GM21367 (cell line): ENCODE data around the gene CCDC88B.
"Not testable (repeated sequence)": the region's sequence is repeated elsewhere in the genome, so short reads cannot be mapped to it uniquely, and the experiment has no call there.

ENCODE experiments used
- ATAC-seq: cut with Tn5 transposase; IDR thresholded peaks from one replicate; pipeline ENCODE4 v1.9.1; 2021; ENCODE audit not compliant: unreplicated experiment

Gene CCDC88B

DNA sequence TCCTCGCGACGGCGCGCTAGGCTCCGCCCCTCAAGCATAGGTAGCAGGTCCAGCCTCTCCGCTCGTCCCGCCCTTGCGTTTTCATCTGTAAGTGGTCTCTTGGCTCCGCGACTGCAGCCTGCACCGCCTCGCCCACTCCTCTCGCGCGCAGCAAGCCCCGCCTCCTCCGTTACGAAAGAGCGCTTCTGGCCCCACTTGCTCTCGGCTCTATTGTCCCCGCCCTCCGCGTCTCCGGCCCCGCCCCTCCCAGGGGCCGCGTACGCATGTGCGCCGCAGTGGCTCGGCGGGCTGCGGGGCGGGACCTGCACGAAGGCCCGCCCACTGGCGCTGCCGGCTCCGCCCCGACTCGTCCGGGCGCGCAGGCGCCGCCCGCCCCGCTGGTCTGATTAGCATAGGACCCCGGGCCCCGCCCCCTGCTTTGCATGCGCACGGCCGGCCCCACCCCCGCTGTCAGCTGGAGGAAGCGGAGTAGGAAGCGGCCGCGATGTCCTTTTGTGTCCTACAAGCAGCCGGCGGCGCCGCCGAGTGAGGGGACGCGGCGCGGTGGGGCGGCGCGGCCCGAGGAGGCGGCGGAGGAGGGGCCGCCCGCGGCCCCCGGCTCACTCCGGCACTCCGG is 34.8 kb upstream of the CCDC88B start, which contains the start of gene ESRRA:
Gene ESRRA (plus strand): TSS at position 450 of the 616 bp plus-strand sequence. CDS start 1,656 bp downstream, outside the sequence.
- peak; percentile 62 for ATAC-seq

DNA sequence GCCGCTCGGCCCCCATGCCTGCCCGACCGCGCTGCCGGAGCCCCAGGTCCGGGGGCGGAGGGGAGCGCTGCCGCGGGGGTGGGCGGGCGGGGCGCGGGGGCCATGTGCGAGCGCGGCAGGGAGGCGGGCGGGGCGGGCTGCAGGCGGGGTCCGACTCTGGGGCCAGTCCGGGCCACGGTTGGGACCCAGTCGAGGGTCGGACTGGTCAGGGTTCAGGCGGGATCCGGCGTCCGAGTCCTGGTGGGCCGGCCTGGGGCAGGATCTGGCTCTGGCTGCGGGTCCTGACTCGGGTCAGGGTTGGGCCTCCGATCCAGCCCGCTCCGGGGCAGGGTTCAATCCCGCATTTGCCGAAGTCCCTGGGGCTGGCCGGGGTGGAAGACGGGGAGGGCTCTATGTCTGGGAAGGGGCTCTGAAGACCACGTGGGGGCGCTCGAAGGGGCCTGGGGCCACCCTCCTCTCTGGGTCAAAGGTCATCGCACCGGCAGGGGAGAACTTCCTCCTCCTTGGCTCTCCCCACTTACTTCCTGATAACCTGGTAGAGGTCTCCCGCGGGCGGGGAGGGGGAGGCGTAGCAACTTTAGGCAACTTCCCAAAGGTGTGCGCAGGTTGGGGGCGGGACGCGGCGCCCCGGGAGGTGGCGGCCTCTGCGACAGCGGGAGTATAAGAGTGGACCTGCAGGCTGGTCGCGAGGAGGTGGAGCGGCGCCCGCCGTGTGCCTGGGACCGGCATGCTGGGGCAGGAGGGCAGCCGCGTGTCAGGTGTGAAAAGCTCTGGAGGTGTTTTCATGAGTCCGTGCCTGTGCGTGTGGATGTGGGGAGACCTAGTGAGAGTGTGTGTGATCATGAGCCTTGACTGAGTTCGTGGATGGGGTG is 34.1 kb upstream of the CCDC88B start:
- peak; percentile 17 for ATAC-seq

DNA sequence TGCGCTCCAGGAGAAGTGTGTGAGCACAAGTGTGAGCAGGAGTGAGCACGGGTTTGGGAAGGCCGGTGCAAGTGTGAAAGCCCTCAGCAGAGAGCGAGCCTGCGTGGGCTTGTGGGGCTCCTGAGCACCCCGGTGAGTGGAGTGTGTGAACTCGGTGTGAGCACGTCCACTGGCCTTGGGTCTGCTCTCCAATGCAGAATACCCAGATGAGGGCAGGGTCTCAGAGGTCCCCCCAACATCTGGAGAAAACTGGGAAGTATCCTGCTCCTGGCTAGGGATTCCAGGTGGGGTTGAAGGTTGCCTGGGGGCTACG is 33.5 kb upstream of the CCDC88B start:
- ATAC-seq: no peak

DNA sequence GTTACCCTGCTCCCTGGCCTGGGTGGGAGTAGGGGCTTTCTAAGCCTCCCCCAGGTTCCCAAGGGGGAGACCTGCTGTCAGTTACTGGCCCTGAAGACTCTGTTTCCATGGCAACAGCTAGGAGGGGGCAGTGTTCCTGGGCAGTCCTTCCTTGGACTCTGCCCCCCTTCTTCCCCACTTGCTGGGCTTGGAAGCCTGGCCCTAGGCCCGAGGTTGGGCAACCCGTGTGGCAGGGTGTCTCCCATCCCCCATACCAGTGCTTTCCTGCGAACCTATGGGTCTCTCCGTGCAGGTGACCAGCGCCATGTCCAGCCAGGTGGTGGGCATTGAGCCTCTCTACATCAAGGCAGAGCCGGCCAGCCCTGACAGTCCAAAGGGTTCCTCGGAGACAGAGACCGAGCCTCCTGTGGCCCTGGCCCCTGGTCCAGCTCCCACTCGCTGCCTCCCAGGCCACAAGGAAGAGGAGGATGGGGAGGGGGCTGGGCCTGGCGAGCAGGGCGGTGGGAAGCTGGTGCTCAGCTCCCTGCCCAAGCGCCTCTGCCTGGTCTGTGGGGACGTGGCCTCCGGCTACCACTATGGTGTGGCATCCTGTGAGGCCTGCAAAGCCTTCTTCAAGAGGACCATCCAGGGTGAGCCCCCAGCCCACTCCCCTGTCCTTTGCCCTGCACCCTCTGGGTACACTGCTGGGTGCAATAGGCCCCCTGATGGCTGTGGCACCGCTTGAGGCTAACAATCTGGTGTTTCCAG is 33.0 kb upstream of the CCDC88B start:
- ATAC-seq: no peak

DNA sequence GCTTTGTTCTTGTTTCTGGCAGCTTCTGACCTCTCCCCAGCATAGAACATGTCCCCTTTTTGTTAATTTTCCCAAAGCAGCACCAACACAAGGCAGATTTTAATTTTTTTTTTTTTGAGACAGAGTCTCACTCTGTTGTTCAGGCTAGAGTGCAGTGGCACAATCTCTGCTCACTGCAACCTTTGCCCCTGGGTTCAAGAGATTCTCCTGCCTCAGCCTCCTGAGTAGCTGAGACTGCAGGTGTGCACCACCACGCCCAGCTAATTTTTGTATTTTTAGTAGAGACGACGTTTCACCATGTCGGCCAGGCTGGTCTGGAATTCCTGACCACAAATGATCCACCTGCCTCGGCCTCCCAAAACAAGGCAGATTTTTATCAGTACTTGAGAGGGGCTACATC is 32.2 kb upstream of the CCDC88B start:
- ATAC-seq: not testable (repeated sequence)

DNA sequence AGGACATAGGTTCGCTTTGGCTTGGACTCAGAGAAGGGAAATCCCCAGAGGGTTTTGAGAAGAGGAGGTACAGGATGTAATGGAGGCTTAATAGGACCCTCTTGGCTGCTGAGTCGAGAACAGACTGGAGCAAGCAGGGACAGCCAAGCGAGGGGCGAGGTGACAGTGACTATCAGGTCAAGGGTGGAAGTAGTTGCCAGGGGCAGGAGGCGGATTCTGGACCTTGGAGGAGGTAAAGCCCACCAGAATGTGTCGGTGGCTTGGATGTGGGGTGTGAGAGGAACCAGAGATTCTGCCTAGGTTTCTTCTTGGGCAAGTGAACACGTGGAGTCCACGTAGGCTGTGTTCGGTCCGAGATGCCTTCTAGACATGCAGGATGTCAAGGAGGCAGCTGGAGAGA is 27.1 kb upstream of the CCDC88B start:
- no peak for ATAC-seq

DNA sequence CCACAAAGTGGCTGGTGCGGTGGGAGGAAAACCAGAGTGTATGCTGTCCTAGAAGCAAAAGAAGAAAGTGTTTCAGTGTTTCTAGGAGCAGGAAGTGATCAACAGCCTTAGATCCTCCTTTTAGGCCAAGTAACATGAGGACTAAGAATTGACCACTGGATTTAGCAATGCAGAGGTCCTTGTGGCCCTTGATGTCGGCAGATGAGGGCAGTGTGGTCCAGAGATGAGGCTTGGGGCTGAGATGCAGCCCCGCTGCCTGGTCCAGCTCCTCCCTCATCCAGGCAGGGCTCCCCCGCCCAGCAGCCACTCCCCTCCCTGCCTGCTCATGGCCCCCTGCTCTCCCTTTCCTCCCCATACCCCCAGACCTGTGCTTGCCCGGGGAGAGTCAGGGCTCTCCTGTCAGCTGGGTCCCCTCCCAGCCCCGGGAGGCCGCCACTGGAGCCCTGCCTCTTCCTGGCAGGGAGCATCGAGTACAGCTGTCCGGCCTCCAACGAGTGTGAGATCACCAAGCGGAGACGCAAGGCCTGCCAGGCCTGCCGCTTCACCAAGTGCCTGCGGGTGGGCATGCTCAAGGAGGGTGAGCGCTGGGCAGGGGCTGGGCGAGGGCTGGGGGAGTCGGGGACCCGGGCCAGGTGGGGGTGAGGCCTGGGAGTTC is 26.4 kb upstream of the CCDC88B start:
- ATAC-seq: no peak

DNA sequence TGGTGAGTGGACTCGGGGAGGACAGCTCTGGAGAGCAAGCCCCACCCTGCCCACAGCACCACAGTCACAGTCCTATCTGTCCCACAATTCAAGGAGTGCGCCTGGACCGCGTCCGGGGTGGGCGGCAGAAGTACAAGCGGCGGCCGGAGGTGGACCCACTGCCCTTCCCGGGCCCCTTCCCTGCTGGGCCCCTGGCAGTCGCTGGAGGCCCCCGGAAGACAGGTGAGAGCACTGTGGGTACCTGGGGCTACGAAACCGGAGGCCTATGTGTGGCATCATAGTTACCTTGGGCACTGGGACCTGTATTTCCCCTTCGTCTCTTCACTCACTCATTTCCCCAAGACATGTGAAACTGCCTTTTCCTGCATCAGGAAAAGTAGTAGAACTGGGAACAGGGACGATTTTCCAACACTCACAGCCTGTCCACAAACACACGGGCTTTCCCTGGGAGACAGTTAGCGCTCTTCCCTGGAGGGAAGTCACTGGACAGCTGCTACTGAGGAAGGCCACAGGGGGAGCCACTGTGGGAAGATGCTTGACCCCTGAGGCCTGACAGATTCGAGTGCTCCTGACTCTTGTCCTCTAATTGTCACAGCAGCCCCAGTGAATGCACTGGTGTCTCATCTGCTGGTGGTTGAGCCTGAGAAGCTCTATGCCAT is 25.7 kb upstream of the CCDC88B start:
- no peak for ATAC-seq

DNA sequence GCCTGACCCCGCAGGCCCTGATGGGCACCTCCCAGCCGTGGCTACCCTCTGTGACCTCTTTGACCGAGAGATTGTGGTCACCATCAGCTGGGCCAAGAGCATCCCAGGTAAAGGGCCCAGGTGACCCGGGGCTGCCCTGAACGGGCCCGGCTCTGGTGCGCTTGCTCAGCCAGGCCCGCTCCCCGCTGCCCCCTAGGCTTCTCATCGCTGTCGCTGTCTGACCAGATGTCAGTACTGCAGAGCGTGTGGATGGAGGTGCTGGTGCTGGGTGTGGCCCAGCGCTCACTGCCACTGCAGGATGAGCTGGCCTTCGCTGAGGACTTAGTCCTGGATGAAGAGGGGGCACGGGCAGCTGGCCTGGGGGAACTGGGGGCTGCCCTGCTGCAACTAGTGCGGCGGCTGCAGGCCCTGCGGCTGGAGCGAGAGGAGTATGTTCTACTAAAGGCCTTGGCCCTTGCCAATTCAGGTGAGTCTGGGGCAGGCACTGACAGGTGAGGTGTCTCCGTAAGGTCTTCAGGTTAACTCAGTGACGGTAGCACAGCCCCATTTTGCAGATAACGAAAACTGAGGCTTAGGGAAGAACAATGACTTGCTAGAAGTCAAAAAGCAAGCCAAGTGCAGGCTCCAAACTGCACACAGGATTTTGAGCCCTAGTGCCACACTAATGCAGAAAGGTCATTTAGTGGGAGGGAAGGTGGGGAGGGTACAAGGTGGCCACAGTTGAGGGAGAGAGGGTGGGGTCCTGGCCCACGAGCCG is 25.0 kb upstream of the CCDC88B start:
- no peak for ATAC-seq

DNA sequence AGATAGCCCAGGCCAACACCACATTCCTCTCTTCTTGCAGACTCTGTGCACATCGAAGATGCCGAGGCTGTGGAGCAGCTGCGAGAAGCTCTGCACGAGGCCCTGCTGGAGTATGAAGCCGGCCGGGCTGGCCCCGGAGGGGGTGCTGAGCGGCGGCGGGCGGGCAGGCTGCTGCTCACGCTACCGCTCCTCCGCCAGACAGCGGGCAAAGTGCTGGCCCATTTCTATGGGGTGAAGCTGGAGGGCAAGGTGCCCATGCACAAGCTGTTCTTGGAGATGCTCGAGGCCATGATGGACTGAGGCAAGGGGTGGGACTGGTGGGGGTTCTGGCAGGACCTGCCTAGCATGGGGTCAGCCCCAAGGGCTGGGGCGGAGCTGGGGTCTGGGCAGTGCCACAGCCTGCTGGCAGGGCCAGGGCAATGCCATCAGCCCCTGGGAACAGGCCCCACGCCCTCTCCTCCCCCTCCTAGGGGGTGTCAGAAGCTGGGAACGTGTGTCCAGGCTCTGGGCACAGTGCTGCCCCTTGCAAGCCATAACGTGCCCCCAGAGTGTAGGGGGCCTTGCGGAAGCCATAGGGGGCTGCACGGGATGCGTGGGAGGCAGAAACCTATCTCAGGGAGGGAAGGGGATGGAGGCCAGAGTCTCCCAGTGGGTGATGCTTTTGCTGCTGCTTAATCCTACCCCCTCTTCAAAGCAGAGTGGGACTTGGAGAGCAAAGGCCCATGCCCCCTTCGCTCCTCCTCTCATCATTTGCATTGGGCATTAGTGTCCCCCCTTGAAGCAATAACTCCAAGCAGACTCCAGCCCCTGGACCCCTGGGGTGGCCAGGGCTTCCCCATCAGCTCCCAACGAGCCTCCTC is 24.1 kb upstream of the CCDC88B start:
- ATAC-seq: not testable (repeated sequence)

DNA sequence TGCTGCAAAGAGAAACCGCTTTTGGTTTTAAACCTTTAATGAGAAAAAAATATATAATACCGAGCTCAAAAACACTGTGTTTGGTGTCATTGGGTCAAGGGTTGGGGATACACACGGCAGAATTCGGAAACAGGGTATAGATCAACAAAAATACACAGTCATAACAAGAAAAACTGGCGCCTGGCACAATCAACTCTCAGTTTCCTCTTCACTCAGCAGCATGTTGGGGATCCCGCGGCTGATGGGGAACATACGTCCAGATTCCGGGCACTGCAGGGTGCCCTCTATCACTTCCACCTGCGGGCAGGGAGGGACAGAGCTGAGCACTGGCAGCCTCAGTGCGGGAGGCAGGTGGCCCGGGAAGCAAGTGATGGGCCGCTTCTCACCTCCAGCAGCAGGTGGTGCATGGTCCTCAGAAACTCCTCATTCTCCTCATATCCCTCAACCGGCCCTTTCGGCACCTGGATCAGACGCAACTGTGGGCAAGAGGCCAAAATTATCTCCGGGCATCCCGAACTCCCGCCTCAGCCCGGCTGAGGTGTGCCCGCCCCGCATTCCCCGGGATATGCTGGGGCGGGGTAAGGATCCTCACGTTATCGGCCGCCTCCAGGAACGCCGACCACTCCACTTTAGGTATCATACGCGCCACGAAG is 23.2 kb upstream of the CCDC88B start:
- ATAC-seq: peak; percentile 14

DNA sequence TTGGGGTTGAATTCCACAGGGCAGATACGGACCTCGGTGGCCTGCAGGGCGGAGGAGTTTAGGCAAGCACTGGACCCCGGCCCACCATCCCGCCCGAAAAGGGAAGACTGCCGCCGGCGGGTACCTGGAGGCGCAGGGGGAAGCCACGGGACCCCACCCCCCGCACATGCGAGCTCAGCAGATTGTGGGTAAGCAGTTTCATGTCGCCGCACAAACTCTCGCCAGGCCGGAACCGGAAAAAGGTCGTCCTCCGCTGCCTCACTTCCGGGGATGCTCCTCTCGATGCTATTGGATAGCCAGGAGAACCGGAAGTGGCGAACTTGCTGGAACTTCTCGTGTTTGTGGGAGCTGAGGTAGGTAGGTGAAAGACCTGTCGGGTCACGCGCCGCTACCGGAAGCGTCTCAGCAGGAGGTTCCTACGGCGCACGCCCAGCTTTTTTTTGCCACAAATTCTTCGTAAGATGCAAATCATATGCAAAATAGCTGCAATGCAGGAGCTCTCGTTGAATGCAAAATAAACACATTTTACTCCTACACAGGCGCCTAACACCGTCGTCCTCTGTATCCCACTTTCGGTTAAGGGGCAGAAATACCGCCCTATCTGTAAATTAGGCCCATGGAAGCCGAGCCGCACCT is 22.6 kb upstream of the CCDC88B start, which contains the start of gene TRMT112:
Gene TRMT112 (minus strand): TSS at position 235 of the 636 bp plus-strand sequence. CDS start 33 bp downstream, at position 202.
- ATAC-seq: peak; percentile 41

DNA sequence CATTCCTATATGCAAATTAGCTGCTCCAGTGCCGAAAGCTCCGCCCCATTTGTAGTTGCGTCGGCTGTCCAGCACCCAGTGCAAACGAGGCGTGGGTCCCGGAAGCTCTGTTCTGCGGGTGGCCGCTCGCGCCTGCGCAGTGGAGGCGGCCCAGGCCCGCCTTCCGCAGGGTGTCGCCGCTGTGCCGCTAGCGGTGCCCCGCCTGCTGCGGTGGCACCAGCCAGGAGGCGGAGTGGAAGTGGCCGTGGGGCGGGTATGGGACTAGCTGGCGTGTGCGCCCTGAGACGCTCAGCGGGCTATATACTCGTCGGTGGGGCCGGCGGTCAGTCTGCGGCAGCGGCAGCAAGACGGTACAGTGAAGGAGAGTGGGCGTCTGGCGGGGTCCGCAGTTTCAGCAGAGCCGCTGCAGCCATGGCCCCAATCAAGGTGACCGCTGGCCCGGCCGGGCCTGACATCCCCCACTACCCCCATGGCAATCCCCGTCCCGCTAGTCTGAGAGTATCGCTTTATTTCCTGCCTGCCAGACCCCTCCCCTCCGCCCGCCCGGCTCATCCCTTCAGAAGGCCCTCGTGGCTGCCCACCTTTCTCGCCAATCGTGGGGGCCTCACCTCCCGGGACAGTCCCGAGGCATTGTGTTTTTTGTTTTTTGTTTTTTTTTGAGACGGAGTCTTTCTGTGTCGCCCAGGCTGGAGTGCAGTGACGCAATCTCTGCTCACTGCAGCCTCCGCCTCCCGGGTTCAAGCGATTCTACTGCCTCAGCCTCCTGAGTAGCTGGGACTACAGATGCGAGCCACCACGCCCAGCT is 21.8 kb upstream of the CCDC88B start, which contains the start of gene PRDX5:
Gene PRDX5 (plus strand): TSS at position 161 of the 805 bp plus-strand sequence. CDS start 95 bp downstream, at position 256.
- ATAC-seq: peak; percentile 46

DNA sequence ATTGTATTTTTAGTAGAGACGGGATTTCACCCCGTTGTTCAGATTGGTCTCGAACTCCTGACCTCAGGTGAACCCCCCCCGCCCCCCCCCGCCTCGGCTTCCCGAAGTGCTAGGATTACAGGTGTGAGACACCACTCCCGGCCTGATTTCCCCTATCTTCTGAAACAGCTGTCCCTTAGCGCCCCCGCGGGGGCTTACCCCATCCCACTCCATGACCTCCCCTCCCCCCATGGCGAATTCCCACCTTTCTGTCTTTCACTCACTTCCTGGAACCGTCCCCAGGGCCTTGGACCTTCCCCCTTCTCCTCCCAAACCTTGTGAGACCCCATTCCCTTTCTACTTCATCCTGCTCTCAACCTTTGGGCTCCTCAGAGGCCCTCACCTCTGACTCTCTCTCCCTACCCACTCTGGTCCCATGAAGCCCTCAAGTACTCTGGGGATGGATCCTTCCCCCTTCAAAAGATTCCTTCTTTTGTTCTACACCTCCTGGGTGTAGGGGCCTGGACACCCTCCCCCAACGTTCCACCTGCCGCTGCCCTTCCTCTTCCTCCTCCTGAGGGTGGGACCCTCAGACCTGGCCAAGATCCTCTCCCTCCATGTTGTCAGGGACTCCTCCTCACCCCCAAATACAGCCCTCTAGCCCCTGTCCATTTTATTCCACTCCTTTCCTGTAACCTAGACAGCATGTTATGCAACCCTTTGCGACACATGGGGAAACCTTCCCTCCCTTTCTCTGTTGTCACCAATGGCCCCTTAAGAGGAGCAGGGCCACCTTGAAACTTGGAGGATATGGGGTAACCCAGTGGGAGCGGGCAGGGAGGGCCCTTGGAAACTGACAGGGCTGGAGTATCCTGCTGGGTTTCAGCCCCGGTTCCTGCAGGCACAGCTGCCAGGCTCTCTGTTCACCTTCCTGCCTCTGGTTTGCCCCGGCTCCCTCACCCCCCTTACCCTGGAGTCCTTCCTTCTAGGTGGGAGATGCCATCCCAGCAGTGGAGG is 20.9 kb upstream of the CCDC88B start:
- no peak for ATAC-seq

DNA sequence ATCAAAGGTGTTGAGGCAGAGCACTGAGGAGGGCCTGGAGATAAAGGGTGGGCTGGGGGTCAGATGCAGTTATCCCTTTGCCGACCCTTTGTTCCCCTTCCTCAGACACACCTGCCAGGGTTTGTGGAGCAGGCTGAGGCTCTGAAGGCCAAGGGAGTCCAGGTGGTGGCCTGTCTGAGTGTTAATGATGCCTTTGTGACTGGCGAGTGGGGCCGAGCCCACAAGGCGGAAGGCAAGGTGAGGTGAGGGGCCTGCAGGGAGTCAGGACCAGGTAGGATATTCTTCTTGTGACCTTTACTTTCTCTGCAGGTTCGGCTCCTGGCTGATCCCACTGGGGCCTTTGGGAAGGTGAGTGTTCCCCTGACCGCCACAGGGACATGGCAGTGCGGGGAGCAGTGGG is 19.4 kb upstream of the CCDC88B start:
- ATAC-seq: no peak

DNA sequence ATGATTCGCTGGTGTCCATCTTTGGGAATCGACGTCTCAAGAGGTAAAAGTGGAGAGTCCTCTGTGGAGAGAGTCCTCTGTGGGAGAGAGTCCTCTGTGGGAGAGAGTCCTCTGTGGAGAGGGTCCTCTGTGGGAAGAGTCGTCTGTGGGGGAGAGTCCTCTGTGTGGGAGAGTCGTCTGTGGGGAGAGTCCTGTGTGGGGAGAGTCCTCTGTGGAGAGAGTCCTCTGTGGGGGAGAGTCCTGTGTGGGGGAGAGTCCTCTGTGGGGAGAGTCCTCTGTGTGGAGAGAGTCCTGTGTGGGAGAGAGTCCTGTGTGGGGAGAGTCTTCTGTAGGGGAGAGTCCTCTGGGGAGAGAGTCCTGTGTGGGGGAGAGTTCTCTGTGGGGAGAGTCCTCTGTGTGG is 19.0 kb upstream of the CCDC88B start:
- ATAC-seq: no peak
